Stimulated activated CD4-positive, alpha-beta T cell treated with anti-CD3 and anti-CD28 coated beads, Interleukin-4, amount 100 ng/mL, for 4 hours (primary cell): ENCODE measurements around the gene APRT.
"Not testable (repeated sequence)": the region's sequence is repeated elsewhere in the genome, so short reads cannot be mapped to it uniquely, and the experiment has no call there.

Experiments used
- DNase-seq, 2 experiments: peaks; one replicate each; pipeline ENCODE4 v3.0.0-alpha.2; 2020

Gene APRT

GRCh38 chr16:88806491-88807111, 5.1 kb downstream of the APRT start:
- no peak for DNase-seq

GRCh38 chr16:88805887-88806393, 5.8 kb downstream of the APRT start:
- DNase-seq: no peak

- no peak for DNase-seq
Observed at GRCh38 chr16:88805340-88805715, 6.4 kb downstream of the APRT start.

GRCh38 chr16:88804552-88805339, 7.0 kb downstream of the APRT start:
- no peak for DNase-seq

- DNase-seq: no peak
Observed at GRCh38 chr16:88804173-88804551, 7.6 kb downstream of the APRT start.

- peak; percentile 81 to 88 for DNase-seq
Observed at GRCh38 chr16:88803264-88803987, 8.3 kb downstream of the APRT start, which contains the start of gene CDT1. Gene CDT1 (plus strand): TSS chr16:88803789. CDS start chr16:88803832, 43 bp downstream.

GRCh38 chr16:88800277-88800592, 11.5 kb downstream of the APRT start:
- DNase-seq: no peak

GRCh38 chr16:88799569-88800276, 12.0 kb downstream of the APRT start:
- DNase-seq: no peak

- no peak for DNase-seq
Observed at GRCh38 chr16:88798772-88799455, 12.8 kb downstream of the APRT start.

- no peak for DNase-seq
Observed at GRCh38 chr16:88798073-88798472, 13.7 kb downstream of the APRT start.

GRCh38 chr16:88796278-88796677, 15.4 kb downstream of the APRT start:
- DNase-seq: no peak

GRCh38 chr16:88793251-88793954, 18.3 kb downstream of the APRT start:
- no peak for DNase-seq

GRCh38 chr16:88792668-88793250, 19.0 kb downstream of the APRT start:
- DNase-seq: no peak

- no peak for DNase-seq
Observed at GRCh38 chr16:88792078-88792550, 19.6 kb downstream of the APRT start.

- DNase-seq: peak; percentile 55 to 57
Observed at GRCh38 chr16:88790312-88791211, 21.2 kb downstream of the APRT start.

GRCh38 chr16:88789594-88789993, 22.1 kb downstream of the APRT start:
- DNase-seq: no peak

GRCh38 chr16:88788749-88789148, 23.0 kb downstream of the APRT start:
- DNase-seq: not testable (repeated sequence)

- no peak for DNase-seq
Observed at GRCh38 chr16:88787579-88788314, 24.0 kb downstream of the APRT start.
